Inflammatory macrophage treated with lipopolysaccharide for 1 hour (primary cell): ENCODE measurements around the gene TTYH3.

ENCODE experiments used
- DNase-seq, 2 donors: peaks; one replicate each; pipeline ENCODE4 v3.0.0-alpha.2; 2020 to 2022

Gene TTYH3

GRCh38 chr7:2710901-2711551, 79.2 kb downstream of the TTYH3 start:
- DNase-seq = no peak

GRCh38 chr7:2711895-2712675, 80.3 kb downstream of the TTYH3 start:
- no peak for DNase-seq

- no peak for DNase-seq
These were observed 81.6 kb downstream of the TTYH3 start for GRCh38 chr7:2713370-2713769.

- no peak for DNase-seq
These were observed 82.2 kb downstream of the TTYH3 start for GRCh38 chr7:2713978-2714377.
